Loucy (cell line): Measurements from ENCODE around the gene TTLL12.

Source experiments
- H2AFZ ChIP-seq: fragments of 200-600 bp; sonication (generic); 2 replicates; pipeline ENCODE4 v1.6.0; 2016; ENCODE audit warnings: antibody characterized with exemption, mild to moderate bottlenecking, low read length, moderate library complexity
- H3F3A ChIP-seq: fragments of 200-600 bp; 2 replicates; pipeline ENCODE4 v1.6.0; 2016; ENCODE audit warnings: antibody characterized with exemption, low read depth, mild to moderate bottlenecking
- H3K27me3 ChIP-seq: fragments of 200-600 bp; sonication (generic); 2 replicates; pipeline ENCODE4 v1.6.1; 2014; ENCODE audit warnings: low read length, mild to moderate bottlenecking; ENCODE audit not compliant: insufficient read depth, poor library complexity, severe bottlenecking
- H3K36me3 ChIP-seq: fragments of 200-600 bp; sonication (generic); 2 replicates; pipeline ENCODE4 v1.6.1; 2016; ENCODE audit warnings: low read length; ENCODE audit not compliant: insufficient read depth
- H3K4me1 ChIP-seq: fragments of 200-600 bp; sonication (generic); 2 replicates; pipeline ENCODE4 v1.5.1; 2014; ENCODE audit warnings: low read length, mild to moderate bottlenecking; ENCODE audit not compliant: insufficient read depth, poor library complexity, severe bottlenecking
- H3K4me2 ChIP-seq: fragments of 200-600 bp; sonication (generic); 2 replicates; pipeline ENCODE4 v1.6.0; 2014; ENCODE audit warnings: antibody characterized with exemption, low read length, low read depth, mild to moderate bottlenecking; ENCODE audit not compliant: poor library complexity, severe bottlenecking
- H3K4me3 ChIP-seq: fragments of 200-600 bp; sonication (generic); 2 replicates; pipeline ENCODE4 v1.5.1; 2014; ENCODE audit warnings: low read length, mild to moderate bottlenecking, mixed read lengths; ENCODE audit not compliant: poor library complexity, severe bottlenecking
- H3K79me2 ChIP-seq: fragments of 200-600 bp; sonication (generic); 2 replicates; pipeline ENCODE4 v1.6.1; 2014; ENCODE audit warnings: low read length; ENCODE audit not compliant: insufficient read depth
- H3K9ac ChIP-seq: fragments of 200-600 bp; sonication (generic); 2 replicates; pipeline ENCODE4 v1.6.0; 2014; ENCODE audit warnings: mild to moderate bottlenecking, low read depth, low read length, moderate library complexity; ENCODE audit not compliant: poor library complexity, severe bottlenecking
- H3K9me2 ChIP-seq: fragments of 200-600 bp; sonication (generic); replicated peaks from 2 replicates; pipeline ENCODE4 v1.6.1; 2016; ENCODE audit warnings: low read depth, low read length, mixed read lengths
- H3K9me3 ChIP-seq: fragments of 200-600 bp; sonication (generic); 2 replicates; pipeline ENCODE4 v1.6.1; 2014; ENCODE audit warnings: mild to moderate bottlenecking, antibody characterized with exemption, low read length, low read depth; ENCODE audit not compliant: insufficient read depth
- H4K20me1 ChIP-seq: fragments of 200-600 bp; sonication (generic); 2 replicates; pipeline ENCODE4 v1.6.0; 2014; ENCODE audit warnings: antibody characterized with exemption, low read length, mild to moderate bottlenecking; ENCODE audit not compliant: insufficient read depth, poor library complexity, severe bottlenecking
- EZH2phosphoT487 ChIP-seq: fragments of 200-600 bp; IDR thresholded peaks from 2 replicates; pipeline ENCODE4 v1.6.1; 2018; ENCODE audit warnings: antibody characterized with exemption, mild to moderate bottlenecking, moderate library complexity, borderline replicate concordance
- TF ChIP-seq, protein P1 (sequence below): fragments of 200-600 bp; sonication (generic); conservative IDR thresholded peaks from 2 replicates; pipeline ENCODE4 v1.5.1; 2014; ENCODE audit warnings: mild to moderate bottlenecking, antibody characterized with exemption, low read length

TTLL12 gene

DNA sequence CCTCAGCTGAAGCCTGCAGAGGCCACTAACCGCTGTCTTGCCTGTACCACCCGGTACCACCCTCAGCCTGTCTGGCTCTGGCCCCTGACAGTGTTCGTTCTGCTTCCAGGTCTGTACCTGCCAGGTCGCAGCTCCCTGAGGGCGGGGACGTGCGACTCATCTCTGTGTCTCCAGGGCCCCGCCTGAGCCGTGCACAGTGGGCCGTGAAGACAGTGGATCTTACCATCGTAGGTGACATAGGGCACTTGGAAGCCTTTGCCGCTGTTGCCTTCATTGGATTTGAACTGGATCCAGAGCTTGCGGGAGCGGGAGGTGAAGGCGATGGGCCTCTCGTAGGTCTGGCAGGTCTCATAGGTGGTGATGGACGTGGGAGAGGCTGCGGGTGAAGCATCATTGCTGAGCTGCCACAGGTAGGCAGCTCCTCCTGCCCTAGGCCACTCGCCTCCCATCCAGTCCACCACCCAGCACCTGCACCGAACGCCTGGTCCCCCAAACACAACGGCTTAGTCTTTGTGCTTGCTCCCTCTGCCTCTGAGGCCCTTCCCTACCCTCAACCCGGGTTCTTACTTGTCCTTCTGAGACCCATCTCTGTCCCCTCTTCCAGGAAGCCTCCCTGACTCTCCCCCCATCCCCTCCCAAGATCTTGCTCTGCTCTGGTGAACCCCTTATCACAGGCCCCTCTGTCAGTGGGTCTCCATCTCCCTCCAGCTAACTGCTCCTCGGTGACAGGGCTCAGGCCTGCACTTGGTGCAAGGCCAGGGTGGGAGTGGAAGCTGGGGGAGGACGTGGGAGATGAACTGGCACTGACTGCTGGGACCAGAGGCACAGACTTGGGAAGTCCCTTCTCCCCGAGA is 21.1 kb upstream of the TTLL12 start:
- Histone ChIP-seq H3F3A (no peaks in the 10 kb centered on the region), H3K4me2 (no peak overlapping the region), H2AFZ (no peak overlapping the region)

DNA sequence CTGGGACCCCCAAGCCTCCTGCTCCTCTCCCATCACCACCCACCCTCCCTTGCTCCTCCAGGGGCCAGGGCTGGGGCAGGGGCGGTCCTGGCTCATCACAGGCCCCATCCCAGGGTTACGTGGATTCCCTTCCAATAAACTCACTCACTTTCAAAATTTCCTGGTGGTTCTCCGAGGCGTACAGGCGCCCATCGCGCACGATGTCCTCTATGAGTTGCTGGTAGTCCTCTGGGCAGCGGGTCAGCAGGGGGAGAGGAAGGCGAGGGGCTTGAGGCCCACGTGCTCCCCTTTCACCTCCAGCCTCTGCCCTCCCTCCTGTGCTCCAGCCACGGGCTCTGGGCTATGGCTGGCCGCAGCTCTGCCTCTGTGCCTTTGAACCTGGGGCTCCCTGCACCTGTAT is 20.5 kb upstream of the TTLL12 start:
- Histone ChIP-seq H4K20me1 (no peaks in the 10 kb centered on the region), H3K4me3 (no peak overlapping the region), H3K9ac (no peak overlapping the region), H3K27me3 (no peaks in the 10 kb centered on the region), H3K36me3 (no peaks in the 10 kb centered on the region), H3K9me3 (no peaks in the 10 kb centered on the region), H3K79me2 (no peaks in the 10 kb centered on the region), H3K9me2 (no peaks in the 10 kb centered on the region), H3K4me2 (no peak overlapping the region), H2AFZ (no peak overlapping the region), H3F3A (no peaks in the 10 kb centered on the region), H3K4me1 (no peaks in the 10 kb centered on the region)
- TF ChIP-seq, protein P1, sequence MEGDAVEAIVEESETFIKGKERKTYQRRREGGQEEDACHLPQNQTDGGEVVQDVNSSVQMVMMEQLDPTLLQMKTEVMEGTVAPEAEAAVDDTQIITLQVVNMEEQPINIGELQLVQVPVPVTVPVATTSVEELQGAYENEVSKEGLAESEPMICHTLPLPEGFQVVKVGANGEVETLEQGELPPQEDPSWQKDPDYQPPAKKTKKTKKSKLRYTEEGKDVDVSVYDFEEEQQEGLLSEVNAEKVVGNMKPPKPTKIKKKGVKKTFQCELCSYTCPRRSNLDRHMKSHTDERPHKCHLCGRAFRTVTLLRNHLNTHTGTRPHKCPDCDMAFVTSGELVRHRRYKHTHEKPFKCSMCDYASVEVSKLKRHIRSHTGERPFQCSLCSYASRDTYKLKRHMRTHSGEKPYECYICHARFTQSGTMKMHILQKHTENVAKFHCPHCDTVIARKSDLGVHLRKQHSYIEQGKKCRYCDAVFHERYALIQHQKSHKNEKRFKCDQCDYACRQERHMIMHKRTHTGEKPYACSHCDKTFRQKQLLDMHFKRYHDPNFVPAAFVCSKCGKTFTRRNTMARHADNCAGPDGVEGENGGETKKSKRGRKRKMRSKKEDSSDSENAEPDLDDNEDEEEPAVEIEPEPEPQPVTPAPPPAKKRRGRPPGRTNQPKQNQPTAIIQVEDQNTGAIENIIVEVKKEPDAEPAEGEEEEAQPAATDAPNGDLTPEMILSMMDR, result no peak
- TF ChIP-seq EZH2phosphoT487, result no peak

More for the DNA sequence above, 21.1 kb upstream of the TTLL12 start:
- no peaks in the 10 kb centered on the region for H3K36me3 ChIP-seq
- no peaks in the 10 kb centered on the region for H3K79me2 ChIP-seq
- H3K4me3 ChIP-seq, result no peak overlapping the region
- no peaks in the 10 kb centered on the region for H3K9me3 ChIP-seq
- no peaks in the 10 kb centered on the region for H3K4me1 ChIP-seq
- no peaks in the 10 kb centered on the region for H3K27me3 ChIP-seq
- no peaks in the 10 kb centered on the region for H3K9me2 ChIP-seq
- H3K9ac ChIP-seq, result no peak overlapping the region
- no peaks in the 10 kb centered on the region for H4K20me1 ChIP-seq
- TF ChIP-seq, protein P1, result no peak
- TF ChIP-seq EZH2phosphoT487, result no peak

DNA sequence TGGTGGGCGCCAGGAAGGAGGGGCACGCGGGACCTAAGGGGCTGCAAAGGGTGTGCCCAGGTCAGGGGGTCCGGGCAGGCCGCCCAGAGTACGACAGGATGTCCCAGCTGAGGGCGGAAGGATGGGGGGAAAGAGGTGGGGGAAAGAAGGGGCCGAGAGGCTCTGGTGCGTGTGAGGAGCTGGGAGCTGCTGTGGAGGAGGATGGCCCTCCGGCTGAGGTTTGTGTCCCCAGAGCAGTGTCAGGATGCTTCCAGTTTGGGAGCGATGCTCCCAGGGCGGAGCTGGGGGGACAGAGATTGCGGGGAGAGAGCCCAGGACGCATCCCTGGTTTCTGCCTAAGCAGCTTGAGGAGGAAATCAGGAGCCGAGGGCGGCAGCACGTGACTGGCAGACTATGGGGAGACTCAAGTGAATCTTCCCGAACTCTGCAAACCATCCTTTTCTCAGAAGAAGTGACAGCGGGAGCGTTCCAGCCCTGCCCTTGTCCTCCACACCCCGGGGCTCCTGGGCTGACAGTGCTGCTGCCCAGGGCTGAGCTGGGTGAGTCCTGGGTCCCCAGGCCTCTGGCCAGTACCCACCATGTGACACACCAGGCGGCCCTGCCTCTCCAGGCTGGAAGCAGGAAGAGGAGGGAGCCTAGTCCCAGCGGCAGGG is 19.7 kb upstream of the TTLL12 start:
- Histone ChIP-seq H3F3A (no peaks in the 10 kb centered on the region), H3K79me2 (no peaks in the 10 kb centered on the region), H2AFZ (no peak overlapping the region), H3K27me3 (no peaks in the 10 kb centered on the region), H3K9ac (no peak overlapping the region), H3K4me1 (no peaks in the 10 kb centered on the region), H3K9me3 (no peaks in the 10 kb centered on the region), H3K4me2 (no peak overlapping the region), H3K4me3 (no peak overlapping the region), H3K36me3 (no peaks in the 10 kb centered on the region), H4K20me1 (no peaks in the 10 kb centered on the region), H3K9me2 (no peaks in the 10 kb centered on the region)
- no peak for TF ChIP-seq EZH2phosphoT487
- TF ChIP-seq, protein P1, result no peak
